Activated CD4-positive, CD25-positive, alpha-beta regulatory T cell treated with anti-CD3 and anti-CD28 coated beads, Interleukin-2, amount 50 U/mL, for 16 hours (primary cell): ENCODE measurements around the gene PNPLA5.
A peak's percentile ranks its signal among the peaks of the same experiment; 100 is the strongest.
"Not testable (repeated sequence)": the region's sequence is repeated elsewhere in the genome, so short reads cannot be mapped to it uniquely, and the experiment has no call there.

ENCODE experiments used
- DNase-seq: peaks from one replicate; pipeline ENCODE4 v3.0.0-alpha.2; 2020; ENCODE audit warnings: low read depth, low spot score

Gene PNPLA5, protein sequence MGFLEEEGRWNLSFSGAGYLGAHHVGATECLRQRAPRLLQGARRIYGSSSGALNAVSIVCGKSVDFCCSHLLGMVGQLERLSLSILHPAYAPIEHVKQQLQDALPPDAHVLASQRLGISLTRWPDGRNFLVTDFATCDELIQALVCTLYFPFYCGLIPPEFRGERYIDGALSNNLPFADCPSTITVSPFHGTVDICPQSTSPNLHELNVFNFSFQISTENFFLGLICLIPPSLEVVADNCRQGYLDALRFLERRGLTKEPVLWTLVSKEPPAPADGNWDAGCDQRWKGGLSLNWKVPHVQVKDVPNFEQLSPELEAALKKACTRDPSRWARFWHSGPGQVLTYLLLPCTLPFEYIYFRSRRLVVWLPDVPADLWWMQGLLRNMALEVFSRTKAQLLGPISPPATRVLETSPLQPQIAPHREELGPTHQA

DNA sequence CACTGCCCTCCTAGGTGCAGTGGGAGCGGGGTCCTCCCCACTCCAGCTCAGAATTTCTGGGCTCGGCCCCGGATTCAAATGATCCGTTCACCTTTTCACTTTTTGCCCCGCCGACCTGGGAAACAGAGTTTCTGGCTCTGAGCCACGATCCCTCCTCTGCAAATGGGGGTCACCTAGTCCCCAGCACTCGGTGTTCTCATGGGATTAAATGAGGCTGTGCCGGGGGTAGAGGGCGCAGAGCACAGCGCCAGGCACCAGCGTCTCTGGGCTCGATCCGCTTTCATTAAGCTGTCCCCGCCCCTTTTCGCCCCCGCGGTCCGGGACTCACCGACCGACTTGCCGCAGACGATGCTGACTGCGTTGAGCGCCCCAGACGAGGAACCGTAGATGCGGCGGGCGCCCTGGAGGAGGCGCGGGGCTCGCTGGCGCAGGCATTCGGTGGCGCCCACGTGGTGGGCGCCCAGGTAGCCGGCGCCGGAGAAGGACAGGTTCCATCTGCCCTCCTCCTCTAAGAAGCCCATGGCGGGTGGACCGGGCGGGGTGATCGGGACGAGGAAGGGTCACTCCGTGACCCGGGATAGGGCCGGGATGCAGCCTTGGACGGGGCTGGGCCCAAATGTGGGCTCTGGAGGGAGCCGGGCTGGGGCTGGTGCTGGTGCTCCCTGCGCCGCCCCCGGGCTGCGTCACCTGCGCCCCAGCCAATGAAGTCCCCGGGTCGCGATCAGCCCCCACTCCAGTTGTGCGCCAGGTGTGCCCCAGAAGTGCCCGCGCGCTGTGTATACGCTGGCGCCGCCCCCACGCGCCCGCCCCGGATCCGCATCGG is at the start of gene PNPLA5:
PNPLA5 (minus strand) TSS at position 654 of the 823 bp plus-strand sequence; CDS start at position 521, 133 bp downstream.
- DNase-seq = no peak

DNA sequence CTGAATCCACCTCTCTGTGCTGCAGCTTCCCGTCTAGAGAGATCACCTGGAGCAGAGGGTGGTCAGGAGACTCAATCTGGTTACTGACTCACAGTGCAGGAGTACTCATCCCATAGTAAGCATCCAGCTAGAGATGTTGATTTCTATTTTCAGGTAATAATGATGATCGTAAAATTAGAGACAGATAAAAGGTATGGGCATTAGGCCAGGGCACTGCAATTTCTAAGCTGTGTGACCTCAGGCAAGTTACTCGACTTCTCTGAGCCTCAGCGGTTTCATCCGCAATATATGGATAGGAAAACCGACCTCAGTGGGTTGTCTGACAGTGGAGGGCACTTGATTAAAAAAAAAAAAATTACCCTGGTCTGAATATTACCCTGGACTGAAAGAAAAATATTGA is 49.6 kb upstream of the PNPLA5 start:
- DNase-seq = no peak

DNA sequence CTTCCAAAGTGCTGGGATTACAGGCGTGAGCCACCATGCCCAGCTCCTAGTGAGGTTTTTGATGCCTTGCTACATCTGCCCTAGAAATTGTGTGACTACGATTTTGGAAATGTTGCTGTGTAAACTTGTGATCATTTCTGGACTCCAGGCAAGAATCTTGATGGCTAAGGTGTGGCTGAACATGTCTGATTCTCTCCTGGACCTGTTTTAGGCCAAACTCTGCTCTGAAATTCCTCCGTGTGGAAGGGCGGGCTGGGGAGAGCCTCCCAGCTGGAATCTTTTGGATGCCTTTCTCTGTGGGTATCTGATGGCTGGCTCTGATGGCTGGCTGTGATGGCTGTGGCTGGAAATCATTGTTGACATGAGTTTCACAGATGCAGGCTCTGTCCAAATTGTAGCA is 40.0 kb upstream of the PNPLA5 start:
- no peak for DNase-seq

DNA sequence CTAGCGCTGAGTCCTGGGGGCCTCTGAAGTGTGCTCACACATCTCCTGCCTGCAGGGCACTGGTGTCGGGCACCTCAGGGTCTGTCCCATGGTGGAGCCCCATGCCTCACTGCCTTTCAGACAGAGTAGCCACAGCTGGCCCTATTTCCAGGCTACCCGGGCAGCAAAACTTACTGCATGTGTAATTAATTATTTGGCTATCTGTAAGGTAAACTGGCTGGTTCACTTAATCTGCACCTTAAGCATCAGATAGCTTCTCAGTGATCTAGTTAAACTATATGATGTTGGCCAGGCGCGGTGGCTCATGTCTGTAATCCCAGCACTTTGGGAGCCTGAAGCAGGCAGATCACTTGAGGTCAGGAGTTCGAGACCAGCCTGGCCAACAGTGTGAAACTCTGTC is 37.1 kb upstream of the PNPLA5 start:
- DNase-seq = no peak

DNA sequence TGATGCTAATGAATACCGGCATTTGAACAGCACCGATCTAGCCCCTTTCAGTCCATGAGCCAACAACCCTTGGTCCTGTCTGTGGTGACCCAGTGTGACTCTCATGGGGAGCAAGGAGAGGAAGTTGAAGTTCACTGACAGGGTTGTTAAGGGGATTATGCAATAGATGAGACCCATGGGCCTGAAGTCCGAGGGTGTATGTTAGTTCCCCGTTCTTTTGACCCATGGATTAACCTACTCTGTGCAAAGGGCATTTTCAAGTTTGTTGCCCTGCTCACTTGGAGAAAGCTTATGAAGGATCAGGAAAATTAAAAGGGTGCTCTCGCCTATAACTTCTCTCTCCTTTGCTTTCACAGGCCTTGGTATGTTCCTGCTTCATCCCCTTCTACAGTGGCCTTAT is 36.7 kb upstream of the PNPLA5 start:
- DNase-seq = no peak

DNA sequence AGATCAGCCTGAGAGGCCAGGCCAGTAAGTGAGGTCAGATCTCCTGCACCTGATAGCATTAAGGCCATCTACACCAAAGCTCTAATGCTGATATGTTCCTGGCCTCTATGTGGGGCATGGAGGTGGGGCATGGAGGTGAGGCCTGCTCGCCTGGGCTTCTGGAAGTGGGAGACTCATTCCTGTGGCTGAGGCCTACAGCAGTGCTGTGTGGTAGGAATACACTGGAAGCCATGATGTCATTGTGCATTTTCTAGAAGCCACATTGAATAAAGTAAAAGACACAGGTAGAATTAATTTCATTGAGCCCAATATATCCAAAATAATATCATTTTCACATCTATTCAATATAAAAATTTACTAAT is 34.5 kb upstream of the PNPLA5 start:
- DNase-seq = no peak

DNA sequence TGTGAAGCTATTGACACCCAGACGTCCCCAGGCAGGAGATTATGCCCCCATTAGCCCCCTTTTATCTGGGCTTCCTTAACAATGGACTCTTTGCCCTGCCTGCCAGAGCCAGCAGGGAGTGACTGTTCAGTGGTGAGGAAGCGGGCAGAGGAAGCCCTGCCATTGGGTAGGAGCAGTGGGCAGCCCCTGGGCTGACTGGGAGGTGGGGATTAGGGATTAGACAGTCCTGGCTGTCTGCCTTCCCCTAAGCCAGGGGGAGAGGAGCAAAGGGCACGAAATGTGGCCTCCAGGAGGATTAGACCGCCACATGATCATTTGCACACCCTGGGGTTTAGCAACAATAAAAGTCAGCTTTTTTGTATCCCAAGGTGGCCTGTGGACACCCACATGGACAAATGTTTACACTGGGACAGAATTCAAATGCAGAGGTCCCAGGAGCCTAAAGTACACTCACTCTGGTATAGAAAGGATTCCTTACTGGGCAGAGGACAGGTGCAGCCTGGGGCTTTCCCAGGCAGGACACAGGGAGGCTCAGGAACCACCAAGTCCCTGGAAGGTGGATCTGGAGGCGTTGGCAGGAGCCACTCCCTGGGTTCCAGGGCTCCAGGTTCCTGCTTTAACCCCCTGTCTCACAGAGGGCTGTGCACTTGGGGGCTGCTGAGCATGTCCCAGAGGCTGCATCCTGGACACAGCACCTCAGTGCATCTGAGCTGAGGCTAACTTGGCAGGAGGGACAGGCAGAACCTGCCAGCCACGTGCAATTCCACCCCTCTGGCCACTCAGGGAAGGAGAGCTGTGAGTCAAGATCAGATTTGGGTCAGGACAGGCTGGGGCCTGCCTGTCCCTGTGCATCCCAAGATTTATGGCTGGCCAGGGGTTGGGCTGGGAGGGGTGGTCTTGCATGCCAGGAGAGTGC is 33.9 kb upstream of the PNPLA5 start:
- DNase-seq = no peak

DNA sequence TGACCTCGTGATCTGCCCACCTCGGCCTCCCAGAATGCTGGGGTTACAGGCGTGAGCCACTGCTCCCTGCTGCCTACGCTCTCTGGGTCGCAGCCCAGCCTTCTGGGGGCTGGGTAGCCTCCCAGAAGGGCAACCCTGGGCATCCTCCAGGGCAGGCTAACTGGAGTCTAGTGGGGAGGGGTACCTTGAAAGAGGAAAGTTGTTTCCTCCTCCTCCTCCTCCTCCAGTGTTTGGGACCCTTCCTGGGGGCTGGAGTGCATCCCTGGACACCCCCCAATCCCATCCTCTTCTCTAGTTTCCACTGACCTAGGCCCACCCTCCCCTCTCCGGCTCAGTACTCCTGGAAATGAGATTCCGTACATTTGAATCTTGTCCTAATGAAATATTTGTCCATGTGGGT is 33.1 kb upstream of the PNPLA5 start:
- no peak for DNase-seq

DNA sequence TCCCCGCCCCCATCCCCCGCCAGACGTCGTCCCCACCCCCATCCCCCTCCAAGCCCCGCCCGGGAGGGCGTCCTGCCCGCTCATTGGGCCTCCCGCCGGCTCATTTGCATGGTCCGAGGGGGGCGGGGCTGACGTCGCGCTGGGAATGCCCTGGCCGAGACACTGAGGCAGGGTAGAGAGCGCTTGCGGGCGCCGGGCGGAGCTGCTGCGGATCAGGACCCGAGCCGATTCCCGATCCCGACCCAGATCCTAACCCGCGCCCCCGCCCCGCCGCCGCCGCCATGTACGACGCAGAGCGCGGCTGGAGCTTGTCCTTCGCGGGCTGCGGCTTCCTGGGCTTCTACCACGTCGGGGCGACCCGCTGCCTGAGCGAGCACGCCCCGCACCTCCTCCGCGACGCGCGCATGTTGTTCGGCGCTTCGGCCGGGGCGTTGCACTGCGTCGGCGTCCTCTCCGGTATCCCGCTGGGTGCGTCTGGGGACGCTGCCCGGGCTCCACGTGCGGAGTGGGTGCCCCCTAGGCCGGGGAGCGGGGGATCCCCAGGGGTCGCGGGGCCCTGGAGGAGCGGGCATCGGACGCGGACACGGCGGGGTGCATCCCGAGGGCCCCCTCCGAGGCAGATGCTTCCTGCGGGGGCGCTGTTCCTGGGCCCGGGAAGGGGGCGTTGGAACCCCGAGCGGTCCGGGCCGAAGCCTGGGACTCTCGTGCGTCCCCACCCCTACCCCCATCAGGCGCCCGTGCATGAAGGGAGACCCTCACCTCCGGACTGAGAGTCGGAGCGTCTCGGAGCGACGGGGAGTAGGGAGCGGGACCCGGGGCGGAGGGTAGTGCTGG is 32.0 kb upstream of the PNPLA5 start, which contains the start of gene PNPLA3:
PNPLA3 (plus strand) TSS at position 175 of the 834 bp plus-strand sequence; CDS start at position 282, 107 bp downstream.
- DNase-seq = peak; percentile 31

DNA sequence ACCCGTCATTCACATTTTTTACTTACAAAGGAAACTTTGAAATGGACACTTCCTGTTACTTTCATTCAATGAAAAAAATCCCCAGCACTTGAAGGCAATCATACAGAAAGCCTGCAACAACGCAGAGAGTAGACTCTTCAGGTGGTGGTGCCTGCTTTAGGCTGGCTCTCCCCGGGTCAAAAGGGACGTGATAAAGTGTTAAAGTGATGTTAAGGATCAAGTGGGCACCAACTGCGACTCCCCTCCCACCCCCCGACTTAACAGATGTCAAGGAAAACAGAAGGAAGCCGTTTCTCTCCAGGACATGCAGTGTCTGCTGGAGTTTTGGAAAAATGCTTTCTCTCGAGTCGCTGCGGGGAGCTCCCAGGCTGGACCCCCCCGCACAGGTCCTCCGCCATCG is 31.4 kb upstream of the PNPLA5 start:
- no peak for DNase-seq

DNA sequence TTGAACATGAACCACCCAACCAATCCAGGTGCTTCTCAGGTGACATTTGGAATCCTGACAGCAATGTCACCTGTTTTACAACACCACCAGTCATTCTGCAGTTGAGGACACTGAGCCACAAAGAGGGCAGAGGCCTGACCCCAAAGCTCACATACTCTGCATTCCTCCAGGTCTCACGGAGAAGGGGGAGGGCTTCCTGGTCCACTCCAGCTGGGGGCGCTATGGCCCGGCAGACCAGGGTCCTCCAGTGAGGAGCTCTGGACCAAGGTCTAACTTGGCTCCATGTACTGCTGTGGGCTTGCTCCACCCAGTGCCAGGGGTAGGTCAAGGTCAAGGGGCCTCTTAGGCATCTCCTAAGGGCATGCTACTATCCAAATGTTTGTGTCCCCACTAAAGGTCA is 30.3 kb upstream of the PNPLA5 start:
- DNase-seq = no peak

DNA sequence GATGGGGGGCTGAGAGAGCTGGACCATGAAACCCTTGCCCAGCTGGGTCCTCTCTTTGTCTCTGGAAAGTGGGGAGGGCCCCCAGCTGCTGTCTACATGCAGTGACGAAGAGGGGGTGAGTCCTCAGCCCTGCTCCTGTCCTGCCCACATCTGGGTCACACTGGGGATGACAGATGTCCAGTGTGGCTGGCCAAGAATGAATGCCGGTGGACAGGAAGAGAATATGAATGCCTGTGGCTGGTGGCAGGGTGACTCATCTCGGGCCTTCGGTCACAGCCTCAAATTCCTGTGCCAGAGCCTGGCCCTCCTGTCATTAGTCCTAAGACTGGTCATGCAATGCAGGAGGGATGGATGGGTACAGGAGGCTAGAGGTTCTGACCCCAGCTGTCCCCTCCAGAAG is 29.6 kb upstream of the PNPLA5 start:
- no peak for DNase-seq

DNA sequence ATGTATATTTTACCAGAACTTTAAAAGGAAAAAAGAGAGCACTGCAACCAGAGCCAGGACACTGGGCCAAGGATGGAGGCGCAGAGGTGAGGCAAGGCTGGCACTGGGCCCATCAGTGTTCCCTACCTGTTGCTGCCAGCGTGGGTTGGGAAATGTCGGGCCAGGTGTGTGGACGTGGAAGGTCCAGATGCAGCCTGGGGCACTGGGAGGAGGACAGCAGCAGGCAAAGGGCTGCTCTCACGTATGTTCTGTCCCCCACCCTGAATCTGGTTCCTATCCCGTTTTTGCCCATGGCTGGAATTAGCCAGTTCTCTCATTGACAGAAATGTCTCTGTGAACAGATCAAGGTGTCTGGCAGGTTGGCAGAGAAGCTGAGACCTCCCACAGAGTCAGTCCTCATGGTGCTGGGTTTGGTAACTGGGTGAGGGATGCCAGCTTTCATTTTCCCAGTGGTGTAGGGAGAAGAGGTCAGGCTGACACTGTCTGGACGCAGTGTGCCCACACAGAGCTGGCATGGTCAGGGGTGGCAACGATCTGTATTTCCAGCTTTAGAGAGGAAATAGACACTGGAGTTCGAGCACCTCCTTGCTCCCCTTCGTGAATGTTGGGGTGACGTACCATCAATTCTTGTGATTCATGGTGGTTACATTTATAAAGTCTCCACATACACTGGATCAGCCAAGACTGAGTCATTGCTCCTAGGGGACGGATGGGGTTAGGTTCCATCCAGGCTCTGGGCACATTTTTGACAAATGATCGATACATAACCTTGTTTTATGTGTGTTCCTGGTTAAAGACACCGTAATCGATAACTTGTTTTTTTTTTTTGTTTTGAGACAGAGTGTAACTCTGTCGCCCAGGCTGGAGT is 27.5 kb upstream of the PNPLA5 start:
- no peak for DNase-seq

DNA sequence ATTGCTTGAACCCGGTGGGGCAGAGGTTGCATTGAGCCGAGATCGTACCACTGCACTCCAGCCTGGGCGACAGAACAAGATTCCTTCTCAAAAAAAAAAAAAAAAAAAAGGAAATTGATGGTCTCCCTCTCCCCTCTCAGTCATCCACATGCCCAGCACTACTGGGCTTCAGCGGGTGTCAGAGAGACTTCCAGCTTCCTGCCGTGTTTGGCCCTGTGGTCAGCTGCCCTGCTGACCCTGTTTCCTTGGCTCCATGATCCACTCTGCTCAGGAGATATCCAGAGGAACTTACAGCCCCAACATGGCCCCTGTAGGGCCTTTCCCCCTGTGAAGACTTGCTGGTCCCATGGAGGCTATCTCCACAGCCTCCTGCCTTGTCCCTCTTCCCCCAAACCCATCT is 25.7 kb upstream of the PNPLA5 start:
- no peak for DNase-seq

DNA sequence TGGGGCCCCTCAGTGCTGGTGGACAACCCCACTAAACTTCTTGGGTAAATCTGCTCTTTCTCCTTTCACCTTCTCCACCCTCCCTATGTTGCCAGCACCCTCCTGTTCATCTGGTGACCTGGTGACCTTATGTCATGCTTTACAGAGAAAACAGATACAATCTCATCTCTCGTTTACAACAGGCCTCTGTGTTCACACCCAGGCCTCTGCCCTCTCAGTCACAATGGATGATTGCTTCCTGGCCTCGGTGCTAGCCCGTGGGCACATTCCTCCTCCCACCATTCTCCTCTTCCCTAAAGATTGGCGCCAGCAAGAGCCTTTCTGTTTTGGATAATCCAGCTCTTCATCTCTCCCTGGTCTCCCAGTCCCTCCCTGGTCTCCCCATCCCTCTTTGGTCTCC is 19.5 kb upstream of the PNPLA5 start:
- DNase-seq = no peak

DNA sequence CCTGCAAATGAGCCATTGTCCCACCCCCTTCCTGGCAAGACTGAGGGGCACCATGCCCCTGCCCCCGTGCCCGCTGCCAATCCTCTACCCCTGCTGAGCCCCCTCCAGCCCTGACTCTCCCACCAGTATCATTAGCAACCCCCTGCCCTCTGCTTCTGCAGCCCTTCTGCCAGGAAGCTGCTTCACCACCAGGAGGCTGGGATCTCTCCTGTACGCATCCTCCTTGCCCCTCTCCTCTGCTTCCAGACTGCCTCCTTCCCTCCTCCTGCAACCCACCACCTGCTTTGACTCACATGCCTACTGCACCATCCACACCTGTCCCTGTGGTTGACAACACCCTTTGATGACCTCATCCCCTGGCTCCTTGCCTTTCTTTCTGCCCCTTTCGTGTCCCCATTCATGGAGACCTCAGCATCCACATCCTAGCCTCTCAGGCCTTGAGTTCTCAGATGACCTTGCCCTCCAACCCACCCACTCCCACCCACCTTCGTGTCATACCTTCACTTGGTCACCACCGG is 18.4 kb upstream of the PNPLA5 start:
- DNase-seq = no peak

DNA sequence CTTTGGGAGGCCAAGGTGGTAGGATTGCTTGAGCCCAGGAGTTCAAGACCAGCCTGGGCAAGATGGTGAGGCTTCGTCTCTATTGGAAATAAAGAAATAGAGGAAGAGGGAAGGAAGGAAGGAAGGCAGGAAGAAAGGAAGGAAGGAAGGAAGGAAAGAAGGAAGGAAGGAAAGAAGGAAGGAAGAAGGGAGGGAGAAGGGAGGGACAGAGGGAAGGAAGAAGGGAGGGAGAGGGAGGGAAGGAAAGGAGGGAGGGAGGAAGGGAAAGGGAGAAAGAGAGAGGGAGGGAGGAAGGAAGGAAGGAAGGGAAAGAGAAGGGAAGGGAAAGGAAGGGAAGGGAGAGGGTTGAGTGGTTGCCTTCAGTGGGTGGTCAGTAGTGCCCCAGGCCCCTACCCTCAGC is 17.9 kb upstream of the PNPLA5 start:
- no peak for DNase-seq

DNA sequence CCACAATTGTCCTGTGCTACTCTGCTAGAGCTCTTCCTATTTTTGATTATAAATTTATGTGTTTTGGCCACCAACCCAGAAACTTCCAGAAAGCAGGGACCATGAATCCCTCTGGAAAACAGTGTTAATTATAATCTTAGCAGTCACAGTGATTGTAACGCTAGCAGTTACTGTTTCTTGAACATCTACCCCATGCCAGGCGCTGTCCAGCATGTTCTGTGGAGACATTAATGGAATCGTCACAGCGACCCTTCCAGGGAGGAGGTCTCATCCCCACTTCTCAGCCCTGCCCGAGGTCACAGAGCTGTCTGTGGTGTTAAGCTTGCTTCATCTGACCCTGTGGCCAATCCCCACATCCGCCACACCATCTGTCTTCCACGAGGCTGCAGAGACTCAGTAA is 13.9 kb upstream of the PNPLA5 start:
- no peak for DNase-seq

DNA sequence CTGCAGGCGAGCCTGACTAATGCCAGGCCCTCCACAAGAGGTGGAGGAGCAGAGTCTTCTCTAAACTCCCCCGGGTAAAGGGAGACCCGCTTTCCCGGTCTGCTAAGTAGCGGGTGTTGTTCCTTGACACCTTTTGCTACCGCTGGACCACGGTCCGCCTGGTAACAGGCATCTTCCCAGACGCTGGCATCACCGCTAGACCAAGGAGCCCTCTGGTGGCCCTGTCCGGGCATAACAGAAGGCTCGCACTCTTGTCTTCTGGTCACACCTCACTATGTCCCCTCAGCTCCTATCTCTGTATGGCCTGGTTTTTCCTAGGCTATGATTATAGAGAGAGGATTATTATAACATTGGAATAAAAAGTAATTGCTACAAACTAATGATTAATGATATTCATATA is 12.6 kb upstream of the PNPLA5 start:
- not testable (repeated sequence) for DNase-seq

DNA sequence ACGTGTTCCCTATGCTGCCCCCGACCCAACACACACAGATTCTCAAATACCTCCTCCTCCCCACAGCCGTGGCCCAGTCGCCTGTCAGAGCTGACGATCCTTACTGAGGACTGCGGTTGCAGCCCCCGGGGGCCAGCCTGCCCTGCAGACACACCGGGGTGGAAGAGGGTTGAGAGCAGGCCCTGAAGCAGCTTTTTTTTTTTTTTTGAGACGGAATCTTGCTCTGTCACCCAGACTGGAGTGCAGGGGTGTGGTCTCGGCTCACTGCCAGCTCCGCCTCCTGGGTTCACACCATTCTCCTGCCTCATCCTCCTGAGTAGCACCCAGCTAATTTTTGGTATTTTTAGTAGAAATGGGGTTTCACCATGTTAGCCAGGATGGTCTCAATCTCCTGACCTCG is 11.2 kb upstream of the PNPLA5 start:
- DNase-seq = not testable (repeated sequence)
